Upper lobe of left lung (tissue), 4 donors: Measurements from ENCODE around the gene ALB.

Source experiments
- POLR2AphosphoS5 ChIP-seq, 2 donors: sonication (generic); formaldehyde crosslinking; IDR thresholded peaks; one replicate each; pipeline ENCODE4 v1.5.1; 2017; ENCODE audit warnings: antibody characterized with exemption in 2 of 2
- TF ChIP-seq, protein P1 (sequence below), 6 experiments: fragments of 450-650 bp in 4 of 6; fragments of 200-600 bp in 2 of 6; sonication (generic) in 2 of 6; IDR thresholded peaks; one replicate each; pipeline ENCODE4 v1.5.1; 2016 to 2019; ENCODE audit warnings: antibody characterized with exemption in 6 of 6

- TF ChIP-seq POLR2AphosphoS5 (IDR thresholded peaks at IDR 0.05): no peak
- TF ChIP-seq, protein P1, sequence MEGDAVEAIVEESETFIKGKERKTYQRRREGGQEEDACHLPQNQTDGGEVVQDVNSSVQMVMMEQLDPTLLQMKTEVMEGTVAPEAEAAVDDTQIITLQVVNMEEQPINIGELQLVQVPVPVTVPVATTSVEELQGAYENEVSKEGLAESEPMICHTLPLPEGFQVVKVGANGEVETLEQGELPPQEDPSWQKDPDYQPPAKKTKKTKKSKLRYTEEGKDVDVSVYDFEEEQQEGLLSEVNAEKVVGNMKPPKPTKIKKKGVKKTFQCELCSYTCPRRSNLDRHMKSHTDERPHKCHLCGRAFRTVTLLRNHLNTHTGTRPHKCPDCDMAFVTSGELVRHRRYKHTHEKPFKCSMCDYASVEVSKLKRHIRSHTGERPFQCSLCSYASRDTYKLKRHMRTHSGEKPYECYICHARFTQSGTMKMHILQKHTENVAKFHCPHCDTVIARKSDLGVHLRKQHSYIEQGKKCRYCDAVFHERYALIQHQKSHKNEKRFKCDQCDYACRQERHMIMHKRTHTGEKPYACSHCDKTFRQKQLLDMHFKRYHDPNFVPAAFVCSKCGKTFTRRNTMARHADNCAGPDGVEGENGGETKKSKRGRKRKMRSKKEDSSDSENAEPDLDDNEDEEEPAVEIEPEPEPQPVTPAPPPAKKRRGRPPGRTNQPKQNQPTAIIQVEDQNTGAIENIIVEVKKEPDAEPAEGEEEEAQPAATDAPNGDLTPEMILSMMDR (IDR thresholded peaks at IDR 0.05): no peak
These were observed 28.8 kb upstream of the ALB start for GRCh38 chr4:73375328-73375741.
